HepG2 (cell line): ENCODE data around the gene AUTS2. TPM values are rescaled to one million over a fixed set of nuclear protein-coding genes. Genes with fewer than 3 reads are reported as not detected.

Experiments used
- ATAC-seq: fragments of 200-7000 bp; cut with Tn5 transposase; 3 replicates; pipeline ENCODE4 v1.9.1; 2020; ENCODE audit warnings: mild to moderate bottlenecking, moderate library complexity
- BruUV-seq: library from RNA; stranded (reverse); fragments of 400-500 nt; replicated peaks from 2 replicates; lab custom pipeline; 2021; lab: Mats Ljungman, UMichigan
- CTCF ChIA-PET: fragments of 300-600 bp; formaldehyde crosslinking; extraction: SDS; loops from one replicate; lab custom pipeline; 2021; ENCODE audit warnings: low total read pairs, inconsistent platforms, low intra/inter-chr PET ratio; lab: Yijun Ruan, JAX
- POLR2A ChIA-PET: fragments of 350-600 bp; sonication (Branson Sonifier 250); formaldehyde crosslinking; loops from one replicate; lab custom pipeline; 2020; ENCODE audit warnings: antibody characterized with exemption, inconsistent platforms; lab: Yijun Ruan, JAX
- DNase-seq: peaks from one replicate; pipeline ENCODE4 v3.0.0-alpha.2; 2015; ENCODE audit warnings: low spot score
- FAIRE-seq: peaks from 3 replicates; lab custom pipeline; 2011; peaks lifted over from hg19 to GRCh38; lab: Jason Lieb, UNC
- H2AFZ ChIP-seq: one replicate; pipeline ENCODE4 v1.6.1; 2011; ENCODE audit warnings: low read length, inconsistent platforms
- H3K27ac ChIP-seq: fragments of 300-600 bp; 3 replicates; pipeline ENCODE4 v1.8.0; 2011; ENCODE audit warnings: mixed run types, mild to moderate bottlenecking, mixed read lengths, low read length, inconsistent platforms; ENCODE audit not compliant: insufficient read depth; ENCODE audit errors: extremely low read length
- H3K27me3 ChIP-seq, 2 experiments: fragments of 200-600 bp in 1 of 2; 2 replicates in 1 of 2; 3 replicates in 1 of 2; pipeline versions ENCODE4 v1.6.0 to v1.8.0; 2011; ENCODE audit warnings: low read length in 2 of 2, mild to moderate bottlenecking in 2 of 2, moderate library complexity in 2 of 2, inconsistent platforms in 1 of 2; ENCODE audit not compliant: insufficient read depth in 2 of 2, control insufficient read depth in 1 of 2
- H3K36me3 ChIP-seq, 2 experiments: fragments of 200-600 bp in 1 of 2; replicated peaks in 1 of 2; 2 replicates in 1 of 2; 3 replicates in 1 of 2; pipeline versions ENCODE4 v1.5.1 to v1.8.0; 2011; ENCODE audit warnings: low read length in 2 of 2, inconsistent platforms in 1 of 2; ENCODE audit not compliant: insufficient read depth in 2 of 2, control insufficient read depth in 1 of 2
- H3K4me1 ChIP-seq: 2 replicates; pipeline ENCODE4 v1.5.1; 2012; ENCODE audit warnings: low read length, inconsistent platforms; ENCODE audit not compliant: insufficient read depth
- H3K4me2 ChIP-seq: 2 replicates; pipeline ENCODE4 v1.6.0; 2011; ENCODE audit warnings: low read depth, low read length, inconsistent platforms
- H3K4me3 ChIP-seq, 3 experiments: fragments of 200-600 bp in 1 of 3; sonication (generic), shearing (Covaris generic) in 1 of 3; replicated peaks in 1 of 3; 2 replicates each; pipeline ENCODE4 v1.5.1; 2011 to 2016; ENCODE audit warnings: low read length in 3 of 3, inconsistent platforms in 2 of 3, low read depth in 2 of 3, mild to moderate bottlenecking in 2 of 3, control low read depth in 1 of 3, mixed read lengths in 1 of 3; ENCODE audit not compliant: insufficient read depth in 1 of 3
- H3K79me2 ChIP-seq: one replicate; pipeline ENCODE4 v1.6.1; 2011; ENCODE audit warnings: low read length, inconsistent platforms; ENCODE audit not compliant: insufficient read depth
- H3K9ac ChIP-seq: 2 replicates; pipeline ENCODE4 v1.6.0; 2011; ENCODE audit warnings: mild to moderate bottlenecking, low read depth, low read length, inconsistent platforms; ENCODE audit not compliant: insufficient read depth
- H3K9me3 ChIP-seq: 2 replicates; pipeline ENCODE4 v1.5.1; 2012; ENCODE audit warnings: mild to moderate bottlenecking, low read length
- H4K20me1 ChIP-seq: 2 replicates; pipeline ENCODE4 v1.6.0; 2011; ENCODE audit warnings: inconsistent platforms, mild to moderate bottlenecking, low read length, moderate library complexity; ENCODE audit not compliant: insufficient read depth
- AGO2 ChIP-seq: fragments of 200-400 bp; formaldehyde crosslinking; optimal IDR thresholded peaks from 2 replicates; pipeline ENCODE3; 2017; ENCODE audit warnings: mild to moderate bottlenecking, low read depth, low read length, moderate library complexity
- ATAD3A ChIP-seq: sonication (generic); formaldehyde crosslinking; IDR thresholded peaks from 2 replicates; pipeline ENCODE4 v1.4.0; 2020; ENCODE audit warnings: missing genetic modification reagents
- EED ChIP-seq: sonication (generic); formaldehyde crosslinking; IDR thresholded peaks from 2 replicates; pipeline ENCODE4 v1.5.0; 2020; ENCODE audit warnings: mild to moderate bottlenecking, missing genetic modification reagents
- ESRRA ChIP-seq: sonication (generic); formaldehyde crosslinking; IDR thresholded peaks from 2 replicates; pipeline ENCODE4 v1.5.1; 2020; ENCODE audit warnings: mild to moderate bottlenecking, low read depth, missing genetic modification reagents
- GZF1 ChIP-seq: sonication (generic); formaldehyde crosslinking; IDR thresholded peaks from 2 replicates; pipeline ENCODE4 v1.5.1; 2020; ENCODE audit warnings: mild to moderate bottlenecking, missing genetic modification reagents
- MLLT10 ChIP-seq: sonication (generic); formaldehyde crosslinking; IDR thresholded peaks from 2 replicates; pipeline ENCODE4 v1.4.0; 2020; ENCODE audit warnings: missing genetic modification reagents
- NFRKB ChIP-seq: fragments of 450-650 bp; IDR thresholded peaks from 2 replicates; pipeline ENCODE4 v1.6.1; 2017
- PCBP1 ChIP-seq: fragments of 200-400 bp; formaldehyde crosslinking; IDR thresholded peaks from 2 replicates; pipeline ENCODE4 v1.6.1; 2017; ENCODE audit warnings: mild to moderate bottlenecking, low read depth, low read length, borderline replicate concordance
- ZKSCAN8 ChIP-seq: IDR thresholded peaks from 2 replicates; pipeline ENCODE4 v1.6.1; 2016; ENCODE audit warnings: borderline replicate concordance, missing genetic modification reagents, missing compliant biosample characterization
- ZNF136 ChIP-seq: sonication (generic); formaldehyde crosslinking; IDR thresholded peaks from 2 replicates; pipeline ENCODE4 v1.8.1; 2022; ENCODE audit warnings: low read depth, mild to moderate bottlenecking, moderate library complexity, missing genetic modification reagents
- ZNF329 ChIP-seq: sonication (generic); formaldehyde crosslinking; IDR thresholded peaks from 2 replicates; pipeline ENCODE4 v1.9.0; 2021; ENCODE audit warnings: low read depth, mild to moderate bottlenecking, missing genetic modification reagents
- ZNF572 ChIP-seq: sonication (generic); formaldehyde crosslinking; IDR thresholded peaks from 2 replicates; pipeline ENCODE4 v1.5.1; 2020; ENCODE audit warnings: mild to moderate bottlenecking, missing genetic modification reagents
- ZNF619 ChIP-seq: sonication (generic); formaldehyde crosslinking; IDR thresholded peaks from 2 replicates; pipeline ENCODE4 v1.4.0; 2020; ENCODE audit warnings: mild to moderate bottlenecking, missing genetic modification reagents
- ZNF674 ChIP-seq: sonication (generic); formaldehyde crosslinking; IDR thresholded peaks from 2 replicates; pipeline ENCODE4 v1.5.0; 2020; ENCODE audit warnings: low read depth, mild to moderate bottlenecking, missing genetic modification reagents
- ZNF691 ChIP-seq: sonication (generic); formaldehyde crosslinking; IDR thresholded peaks from 2 replicates; pipeline ENCODE4 v1.4.0; 2020; ENCODE audit warnings: missing genetic modification reagents, low read depth, mild to moderate bottlenecking, borderline replicate concordance
- ZNF83 ChIP-seq: sonication (generic); formaldehyde crosslinking; IDR thresholded peaks from 2 replicates; pipeline ENCODE4 v1.4.0; 2020; ENCODE audit warnings: missing genetic modification reagents, mild to moderate bottlenecking, borderline replicate concordance
- WGBS: methylation state at CpG from one replicate; pipeline ENCODE4 v1.1.6; 2017; ENCODE audit warnings: low lambda C conversion rate; 5-methylcytosine and 5-hydroxymethylcytosine counted together
- in situ Hi-C: cut with HindIII; loops from 2 replicates; pipeline ENCODE4 v1.10.0; 2017; ENCODE audit warnings: low pct_unique_long_range_greater_than_20kb; ENCODE audit not compliant: extremely low pct_ligation_motif_present
- intact Hi-C: fragments of 100-400 bp; cut with micrococcal nuclease; formaldehyde crosslinking; loops from one replicate; pipeline ENCODE4 v1.10.0; 2022; ENCODE audit not compliant: unreplicated experiment
- polyA plus RNA-seq, 8 experiments: library from polyadenylated mRNA; depleted of rRNA in 3 of 8; stranded (reverse) in 7 of 8; unstranded in 1 of 8; fragments of >200 nt; fragmentation: Illumina TruSeq in 4 of 8; extraction: Trizol in 4 of 8; gene quantifications; 2 replicates each; pipeline versions ENCODE4 v1.2.1 to v1.2.3, GENCODE V29; 2011 to 2016; ENCODE audit warnings: low read depth in 4 of 8, missing spikeins in 1 of 8, mixed read lengths in 1 of 8; ENCODE audit not compliant: insufficient read depth in 1 of 8
- total RNA-seq, 5 experiments: library from RNA; depleted of rRNA; stranded (reverse); fragments of >200 nt; fragmentation: Illumina TruSeq; extraction: Trizol; gene quantifications; 2 replicates each; pipeline ENCODE4 v1.2.3, GENCODE V29; 2016; ENCODE audit warnings: low read depth in 1 of 5

Gene AUTS2
- total and polyA plus RNA-seq, 2 of the 13 experiments (the other 11 are each of a cell fraction or from before 2014, with no cell fraction given) = 0.38 TPM; not detected in 1

GRCh38 chr7:70349031-70349430 lies 750.8 kb downstream of the AUTS2 start:
- ChIA-PET POLR2A (no interaction called here), CTCF (no interaction called here)
- Histone ChIP-seq H3K4me3 (no peak overlapping the region), H3K4me1 (no peaks in the 10 kb centered on the region), H3K4me2 (no peak overlapping the region), H3K79me2 (no peaks in the 10 kb centered on the region), H3K9me3 (no peaks in the 10 kb centered on the region), H3K27ac (no peak overlapping the region), H4K20me1 (no peaks in the 10 kb centered on the region), H3K9ac (no peak overlapping the region), H3K36me3 (no peaks in the 10 kb centered on the region), H3K27me3 (no peaks in the 10 kb centered on the region), H2AFZ (no peak overlapping the region)
- in situ Hi-C loops (no loop called here), intact Hi-C loops (no loop called here)
- 53% methylated on average over 2 of the region's 2 CpGs for WGBS
- no TSS peak for BruUV-seq
- no peak for DNase-seq
- no peak for FAIRE-seq
- no peak for ATAC-seq
- no peak for TF ChIP-seq ATAD3A (CRISPR knock-in tag)

GRCh38 chr7:70349819-70350218 lies 751.5 kb downstream of the AUTS2 start:
- Histone ChIP-seq H2AFZ (no peak overlapping the region), H3K36me3 (no peaks in the 10 kb centered on the region), H3K27ac (no peak overlapping the region), H3K4me1 (no peaks in the 10 kb centered on the region), H3K4me2 (no peak overlapping the region), H3K27me3 (no peaks in the 10 kb centered on the region), H3K9ac (no peak overlapping the region), H3K9me3 (no peaks in the 10 kb centered on the region), H4K20me1 (no peaks in the 10 kb centered on the region), H3K79me2 (no peaks in the 10 kb centered on the region), H3K4me3 (no peak overlapping the region)
- ChIA-PET POLR2A (no interaction called here), CTCF (no interaction called here)
- BruUV-seq = no TSS peak
- intact Hi-C loops (no loop called here), in situ Hi-C loops (no loop called here)
- DNase-seq (no peak), FAIRE-seq (no peak), ATAC-seq (no peak)
- 0% methylated on average over 1 of the region's 1 CpG for WGBS
- TF ChIP-seq PCBP1 (no peak), ZKSCAN8 (no peak), GZF1 (no peak), ZNF83 (no peak), ZNF674 (CRISPR knock-in tag) (no peak), ZNF619 (CRISPR knock-in tag) (no peak), ESRRA (CRISPR knock-in tag) (no peak), AGO2 (no peak), MLLT10 (CRISPR knock-in tag) (no peak), ZNF572 (CRISPR knock-in tag) (no peak), NFRKB (no peak), EED (no peak), ZNF329 (no peak), ZNF136 (CRISPR knock-in tag) (no peak), ZNF691 (no peak)
